PC-9 (cell line): ENCODE results near the gene HES3.

Experiments used
- CTCF ChIP-seq: fragments of 200-600 bp; sonication (generic); conservative IDR thresholded peaks from 2 replicates; pipeline ENCODE4 v1.6.1; 2017; ENCODE audit warnings: mixed run types, antibody characterized with exemption, mild to moderate bottlenecking, moderate library complexity
- EZH2 ChIP-seq: fragments of 200-600 bp; sonication (generic); IDR thresholded peaks from 2 replicates; pipeline ENCODE4 v1.8.0; 2017; ENCODE audit warnings: antibody characterized with exemption, low read depth

GRCh38 chr1:6254691-6255090 lies 10.7 kb downstream of the HES3 start:
- TF ChIP-seq CTCF (no peak), EZH2 (no peak)
